Endodermal cell (in vitro differentiated cells): ENCODE measurements around the gene PIK3R4. TPM values are rescaled to one million over a fixed set of nuclear protein-coding genes. Genes with fewer than 3 reads are reported as not detected.

ENCODE experiments used
- DNase-seq: peaks from one replicate; pipeline ENCODE4 v3.0.0-alpha.2; 2017
- H3K27ac ChIP-seq: 2 replicates; pipeline ENCODE4 v1.5.1; 2013; ENCODE audit warnings: mild to moderate bottlenecking, low read depth, low read length, moderate library complexity
- H3K27me3 ChIP-seq: 2 replicates; pipeline ENCODE4 v1.6.1; 2013; ENCODE audit warnings: mild to moderate bottlenecking, low read length, moderate library complexity; ENCODE audit not compliant: insufficient read depth, control insufficient read depth, poor library complexity, severe bottlenecking
- H3K36me3 ChIP-seq: 2 replicates; pipeline ENCODE4 v1.7.0; 2013; ENCODE audit warnings: mild to moderate bottlenecking, low read length, moderate library complexity; ENCODE audit not compliant: control insufficient read depth, insufficient read depth
- H3K4me1 ChIP-seq: one replicate; pipeline ENCODE4 v1.7.0; 2013; ENCODE audit warnings: low read length; ENCODE audit not compliant: control insufficient read depth, insufficient read depth
- H3K4me3 ChIP-seq: 2 replicates; pipeline ENCODE4 v1.5.1; 2013; ENCODE audit warnings: mild to moderate bottlenecking, low read length, moderate library complexity
- H3K9ac ChIP-seq: 2 replicates; pipeline ENCODE4 v1.6.1; 2013; ENCODE audit warnings: mild to moderate bottlenecking, low read length, moderate library complexity; ENCODE audit not compliant: poor library complexity, severe bottlenecking; ENCODE audit errors: extremely low read depth
- H3K9me3 ChIP-seq: 2 replicates; pipeline ENCODE4 v1.6.1; 2013; ENCODE audit warnings: mild to moderate bottlenecking, low read length, moderate library complexity; ENCODE audit not compliant: control insufficient read depth
- H3K27ac Mint-ChIP-seq: 2 replicates; pipeline ENCODE4 v1.8.0; 2020; ENCODE audit warnings: mixed read lengths
- H3K27me3 Mint-ChIP-seq: 2 replicates; pipeline ENCODE4 v1.8.0; 2021; ENCODE audit warnings: mild to moderate bottlenecking, mixed read lengths; ENCODE audit not compliant: insufficient read depth
- H3K36me3 Mint-ChIP-seq: 2 replicates; pipeline ENCODE4 v1.8.0; 2020; ENCODE audit warnings: low read depth, mixed read lengths
- H3K4me1 Mint-ChIP-seq: 2 replicates; pipeline ENCODE4 v1.8.0; 2020; ENCODE audit warnings: mixed read lengths
- H3K4me3 Mint-ChIP-seq: 2 replicates; pipeline ENCODE4 v1.8.0; 2020; ENCODE audit warnings: mild to moderate bottlenecking, moderate library complexity, mixed read lengths
- H3K9me3 Mint-ChIP-seq: 2 replicates; pipeline ENCODE4 v1.8.0; 2020; ENCODE audit warnings: mild to moderate bottlenecking, mixed read lengths
- WGBS, 2 experiments: methylation state at CpG; one replicate each; pipeline versions ENCODE4 v1.1.5 to v1.1.7; 2013; ENCODE audit warnings: missing lambda C conversion rate in 2 of 2, mixed read lengths in 1 of 2; ENCODE audit not compliant: insufficient coverage in 1 of 2, insufficient read length in 1 of 2; 5-methylcytosine and 5-hydroxymethylcytosine counted together
- total RNA-seq, 2 donors: library from RNA; stranded (reverse); fragmentation: NEBNext Ultra II Directional in 1 of 2; extraction: Animal tissue kit (Norgen Biotek cat#: 25700) in 1 of 2; gene quantifications; 2 replicates in 1 of 2; 3 replicates in 1 of 2; pipeline ENCODE4 v1.2.1, GENCODE V29; 2021
- TF ChIP-seq, protein P1 (sequence below): fragments of 200-600 bp; sonication (generic); conservative IDR thresholded peaks from 2 replicates; pipeline ENCODE4 v1.5.0; 2021; ENCODE audit warnings: antibody characterized with exemption, mild to moderate bottlenecking

PIK3R4 gene
- total RNA-seq, 2 donors from 2014 or later: 40.3 to 41.2 TPM

DNA sequence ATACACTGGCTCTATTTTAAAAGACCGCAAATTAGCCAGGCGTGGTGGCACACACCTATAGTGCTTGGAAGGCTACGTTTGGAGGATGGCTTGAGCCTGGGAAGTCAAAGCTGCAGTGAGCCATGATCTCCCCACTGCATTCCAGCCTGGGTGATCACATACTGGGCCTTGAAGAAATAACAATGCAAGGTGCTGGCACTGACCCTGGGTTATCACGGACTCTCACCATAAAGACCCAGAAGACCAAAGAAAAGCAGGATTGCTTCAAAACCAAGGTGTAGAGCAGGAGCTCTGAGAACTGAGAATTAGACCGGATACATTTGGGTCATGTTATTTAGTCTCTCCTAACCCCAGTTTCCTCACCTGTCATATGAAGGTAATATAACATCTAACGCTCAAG, 14.8 kb downstream of the PIK3R4 start:
- peaks cover 2% of the 10 kb centered on the region for H3K9me3 Mint-ChIP-seq
- TF ChIP-seq, protein P1, sequence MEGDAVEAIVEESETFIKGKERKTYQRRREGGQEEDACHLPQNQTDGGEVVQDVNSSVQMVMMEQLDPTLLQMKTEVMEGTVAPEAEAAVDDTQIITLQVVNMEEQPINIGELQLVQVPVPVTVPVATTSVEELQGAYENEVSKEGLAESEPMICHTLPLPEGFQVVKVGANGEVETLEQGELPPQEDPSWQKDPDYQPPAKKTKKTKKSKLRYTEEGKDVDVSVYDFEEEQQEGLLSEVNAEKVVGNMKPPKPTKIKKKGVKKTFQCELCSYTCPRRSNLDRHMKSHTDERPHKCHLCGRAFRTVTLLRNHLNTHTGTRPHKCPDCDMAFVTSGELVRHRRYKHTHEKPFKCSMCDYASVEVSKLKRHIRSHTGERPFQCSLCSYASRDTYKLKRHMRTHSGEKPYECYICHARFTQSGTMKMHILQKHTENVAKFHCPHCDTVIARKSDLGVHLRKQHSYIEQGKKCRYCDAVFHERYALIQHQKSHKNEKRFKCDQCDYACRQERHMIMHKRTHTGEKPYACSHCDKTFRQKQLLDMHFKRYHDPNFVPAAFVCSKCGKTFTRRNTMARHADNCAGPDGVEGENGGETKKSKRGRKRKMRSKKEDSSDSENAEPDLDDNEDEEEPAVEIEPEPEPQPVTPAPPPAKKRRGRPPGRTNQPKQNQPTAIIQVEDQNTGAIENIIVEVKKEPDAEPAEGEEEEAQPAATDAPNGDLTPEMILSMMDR: no peak
- no peak overlapping the region for H3K9ac ChIP-seq
- H3K27me3 ChIP-seq: no peaks in the 10 kb centered on the region
- no peak for DNase-seq
- H3K27ac ChIP-seq: no peak overlapping the region
- H3K9me3 ChIP-seq: peaks cover 10% of the 10 kb centered on the region
- peaks cover 35% of the 10 kb centered on the region for H3K36me3 Mint-ChIP-seq
- H3K27me3 Mint-ChIP-seq: no peaks in the 10 kb centered on the region
- no peak overlapping the region for H3K4me3 ChIP-seq
- H3K27ac Mint-ChIP-seq: no peak overlapping the region
- H3K4me1 Mint-ChIP-seq: peaks cover 11% of the 10 kb centered on the region
- no peak overlapping the region for H3K4me3 Mint-ChIP-seq
- WGBS, 2 experiments: 95 to 98% methylated on average over 4 to 6 of the region's 6 CpGs
- no peaks in the 10 kb centered on the region for H3K4me1 ChIP-seq
- peaks cover 58% of the 10 kb centered on the region for H3K36me3 ChIP-seq

DNA sequence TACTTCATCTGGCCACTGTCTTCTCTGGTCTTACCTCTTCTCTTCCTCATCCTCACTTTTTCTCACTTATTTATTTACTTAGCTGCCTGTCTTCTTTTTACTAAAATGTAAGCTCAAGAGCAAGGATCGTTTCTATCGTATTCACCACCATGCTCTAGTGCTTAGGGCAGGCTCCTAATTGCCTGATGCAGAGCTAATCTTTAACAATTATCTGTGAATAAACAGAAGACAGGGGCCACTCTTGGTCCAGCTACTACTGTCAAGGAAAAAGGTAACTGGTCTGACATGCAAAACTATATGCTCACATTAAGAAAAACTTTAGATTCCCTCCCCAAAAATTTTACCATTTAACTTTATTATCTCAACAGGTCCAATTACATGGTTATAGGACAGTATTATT, 17.5 kb downstream of the PIK3R4 start:
- DNase-seq: no peak
- 92 to 100% methylated on average over 2 of the region's 2 CpGs for WGBS, 2 experiments
- Mint-ChIP-seq H3K27me3 (no peaks in the 10 kb centered on the region), H3K4me3 (no peak overlapping the region), H3K4me1 (peaks cover 16% of the 10 kb centered on the region), H3K9me3 (peaks cover 2% of the 10 kb centered on the region), H3K36me3 (peaks cover 28% of the 10 kb centered on the region), H3K27ac (no peak overlapping the region)
- Histone ChIP-seq H3K9ac (no peak overlapping the region), H3K4me3 (no peak overlapping the region), H3K9me3 (peaks cover 9% of the 10 kb centered on the region), H3K27ac (no peak overlapping the region), H3K36me3 (peaks cover 43% of the 10 kb centered on the region), H3K4me1 (no peaks in the 10 kb centered on the region), H3K27me3 (no peaks in the 10 kb centered on the region)
- TF ChIP-seq, protein P1: no peak

DNA sequence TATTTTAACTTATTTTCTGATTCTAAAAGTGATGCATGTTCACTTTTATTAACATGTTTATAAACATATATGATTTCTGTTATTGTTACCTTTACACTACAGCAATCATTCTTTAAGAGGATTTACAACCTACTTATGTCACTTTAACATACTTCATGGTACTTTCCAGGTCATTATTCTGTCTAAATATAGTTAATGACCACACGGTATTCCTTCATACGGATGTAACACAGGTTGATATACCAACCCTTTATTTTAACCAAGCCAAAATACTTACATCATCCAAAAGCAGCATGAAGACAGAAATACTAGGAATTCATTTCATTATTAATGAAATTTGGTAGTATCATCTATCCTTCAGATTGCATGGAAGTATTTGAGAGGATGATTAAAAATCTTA, 18.6 kb downstream of the PIK3R4 start:
- 91% methylated on average over 2 of the region's 2 CpGs; no CpG with 5 or more reads in 1 of the 2 experiments for WGBS, 2 experiments
- Histone ChIP-seq H3K27me3 (no peaks in the 10 kb centered on the region), H3K27ac (no peak overlapping the region), H3K9ac (no peak overlapping the region), H3K36me3 (peaks cover 40% of the 10 kb centered on the region), H3K4me1 (no peaks in the 10 kb centered on the region), H3K4me3 (no peak overlapping the region), H3K9me3 (peaks cover 9% of the 10 kb centered on the region)
- Mint-ChIP-seq H3K27ac (no peak overlapping the region), H3K4me3 (no peak overlapping the region), H3K9me3 (peaks cover 2% of the 10 kb centered on the region), H3K27me3 (no peaks in the 10 kb centered on the region), H3K36me3 (peaks cover 26% of the 10 kb centered on the region), H3K4me1 (peaks cover 16% of the 10 kb centered on the region)
- TF ChIP-seq, protein P1: no peak
- no peak for DNase-seq
